ENCODE results near the gene SOCS6. TPM values are rescaled to one million over a fixed set of nuclear protein-coding genes. Genes with fewer than 3 reads are reported as not detected.

Gene SOCS6
- polyA plus RNA-seq, 2 of the 4 experiments (the other 2 are of a cell fraction): 31.2 to 88.2 TPM

DNA sequence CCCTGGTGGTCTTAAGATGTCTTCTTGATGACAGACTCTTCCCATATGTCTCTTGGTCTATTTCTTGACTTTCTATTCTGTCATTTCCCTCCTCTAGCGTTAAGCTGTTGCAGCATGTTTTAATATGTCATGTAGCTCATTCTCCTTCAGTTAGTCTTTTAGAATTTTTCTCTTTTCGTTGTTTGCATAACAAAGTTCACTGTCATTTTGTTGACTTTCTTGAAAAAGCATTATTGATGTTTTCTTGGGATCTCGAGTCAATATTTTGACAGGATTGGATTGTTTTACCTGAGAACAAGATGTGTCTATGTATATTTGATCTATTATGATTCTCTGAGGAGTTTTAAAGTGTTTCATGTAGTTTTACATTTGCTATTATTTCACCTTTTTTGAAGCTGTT, 24.8 kb downstream of the SOCS6 start:
- Histone ChIP-seq H3K4me3 (no peak overlapping the region), H3K9me3 (peaks cover 7% of the 10 kb centered on the region; the same call in 2 of the 3 replicates), H3K4me1 (peaks cover 74% of the 10 kb centered on the region), H3K4me2 (peak overlapping the region; percentile 86), H3K27ac (peak overlapping the region in 1 of 2 experiments; percentile 61; a peak in 2 of 6 replicates)
- ChIA-PET POLR2A (no interaction called here), CTCF (interaction anchor here (1.0 kb wide), 1 partner anchor 120 kb away, joined by 3 read pairs; no protein-coding TSS in a partner anchor)
- ATAC-seq: no peak
- DNase-seq (ENCODE audit: low read depth in 1 of 2, low spot score in 1 of 2): no peak
- FAIRE-seq: no peak
- no peak for TF ChIP-seq POLR2A (IDR thresholded peaks at IDR 0.05; ENCODE audit: low read length)
- TF ChIP-seq KDM5A (IDR thresholded peaks at IDR 0.05): no peak
- no peak for TF ChIP-seq NFE2L2 (conservative IDR thresholded peaks at IDR 0.05; ENCODE audit: low read length)
- TF ChIP-seq PHF8 (IDR thresholded peaks at IDR 0.05; ENCODE audit: borderline replicate concordance, low read depth): no peak
- TF ChIP-seq, protein P1, sequence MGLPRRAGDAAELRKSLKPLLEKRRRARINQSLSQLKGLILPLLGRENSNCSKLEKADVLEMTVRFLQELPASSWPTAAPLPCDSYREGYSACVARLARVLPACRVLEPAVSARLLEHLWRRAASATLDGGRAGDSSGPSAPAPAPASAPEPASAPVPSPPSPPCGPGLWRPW (IDR thresholded peaks at IDR 0.05): no peak
- TF ChIP-seq MAZ (IDR thresholded peaks at IDR 0.05; ENCODE audit: borderline replicate concordance, low read depth, low read length): no peak
- TF ChIP-seq, protein P2, sequence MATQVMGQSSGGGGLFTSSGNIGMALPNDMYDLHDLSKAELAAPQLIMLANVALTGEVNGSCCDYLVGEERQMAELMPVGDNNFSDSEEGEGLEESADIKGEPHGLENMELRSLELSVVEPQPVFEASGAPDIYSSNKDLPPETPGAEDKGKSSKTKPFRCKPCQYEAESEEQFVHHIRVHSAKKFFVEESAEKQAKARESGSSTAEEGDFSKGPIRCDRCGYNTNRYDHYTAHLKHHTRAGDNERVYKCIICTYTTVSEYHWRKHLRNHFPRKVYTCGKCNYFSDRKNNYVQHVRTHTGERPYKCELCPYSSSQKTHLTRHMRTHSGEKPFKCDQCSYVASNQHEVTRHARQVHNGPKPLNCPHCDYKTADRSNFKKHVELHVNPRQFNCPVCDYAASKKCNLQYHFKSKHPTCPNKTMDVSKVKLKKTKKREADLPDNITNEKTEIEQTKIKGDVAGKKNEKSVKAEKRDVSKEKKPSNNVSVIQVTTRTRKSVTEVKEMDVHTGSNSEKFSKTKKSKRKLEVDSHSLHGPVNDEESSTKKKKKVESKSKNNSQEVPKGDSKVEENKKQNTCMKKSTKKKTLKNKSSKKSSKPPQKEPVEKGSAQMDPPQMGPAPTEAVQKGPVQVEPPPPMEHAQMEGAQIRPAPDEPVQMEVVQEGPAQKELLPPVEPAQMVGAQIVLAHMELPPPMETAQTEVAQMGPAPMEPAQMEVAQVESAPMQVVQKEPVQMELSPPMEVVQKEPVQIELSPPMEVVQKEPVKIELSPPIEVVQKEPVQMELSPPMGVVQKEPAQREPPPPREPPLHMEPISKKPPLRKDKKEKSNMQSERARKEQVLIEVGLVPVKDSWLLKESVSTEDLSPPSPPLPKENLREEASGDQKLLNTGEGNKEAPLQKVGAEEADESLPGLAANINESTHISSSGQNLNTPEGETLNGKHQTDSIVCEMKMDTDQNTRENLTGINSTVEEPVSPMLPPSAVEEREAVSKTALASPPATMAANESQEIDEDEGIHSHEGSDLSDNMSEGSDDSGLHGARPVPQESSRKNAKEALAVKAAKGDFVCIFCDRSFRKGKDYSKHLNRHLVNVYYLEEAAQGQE (IDR thresholded peaks at IDR 0.05): no peak
- no peak for TF ChIP-seq RAD21 (conservative IDR thresholded peaks at IDR 0.05 in 1 of 2, IDR thresholded peaks at IDR 0.05 in 1 of 2)
- no peak for TF ChIP-seq JUNB (IDR thresholded peaks at IDR 0.05)
- TF ChIP-seq CBX8 (IDR thresholded peaks at IDR 0.05): no peak
- TF ChIP-seq HEYL (CRISPR knock-in tag; IDR thresholded peaks at IDR 0.05): no peak
- no peak for TF ChIP-seq CHD4 (IDR thresholded peaks at IDR 0.05; ENCODE audit: borderline replicate concordance)
- no peak for TF ChIP-seq CBX2 (IDR thresholded peaks at IDR 0.05; ENCODE audit: borderline replicate concordance, low read depth)
- TF ChIP-seq ZSCAN20 (CRISPR knock-in tag; IDR thresholded peaks at IDR 0.05): no peak
- no peak for TF ChIP-seq HOXA7 (CRISPR knock-in tag; IDR thresholded peaks at IDR 0.05)
- TF ChIP-seq SMC3 (IDR thresholded peaks at IDR 0.05): no peak
- no peak for TF ChIP-seq KDM1A (IDR thresholded peaks at IDR 0.05; ENCODE audit: low read depth)
- WGBS (ENCODE audit: missing lambda C conversion rate): 37% methylated on average over 3 of the region's 3 CpGs

GRCh38 chr18:70314151-70314782, 25.4 kb downstream of the SOCS6 start:
- ChIA-PET POLR2A (no interaction called here), CTCF (interaction anchor here (1.0 to 1.4 kb wide), 6 partner anchors 17 to 136 kb away, joined by 3 to 4 read pairs (median 3); no protein-coding TSS in a partner anchor)
- no peak for FAIRE-seq
- peak overlapping the region; percentile 86; the same call in 1 of the 3 replicates for H3K4me2 ChIP-seq
- no peak for TF ChIP-seq HOXA7 (CRISPR knock-in tag; IDR thresholded peaks at IDR 0.05)
- TF ChIP-seq MYC (IDR thresholded peaks at IDR 0.05; ENCODE audit: borderline replicate concordance, low read length): no peak
- no peak for TF ChIP-seq POLR2A (IDR thresholded peaks at IDR 0.05; ENCODE audit: low read length)
- no peak for TF ChIP-seq NR3C1 (IDR thresholded peaks at IDR 0.05)
- no peak for TF ChIP-seq TP53 (CRISPR knock-in tag; IDR thresholded peaks at IDR 0.05)
- TF ChIP-seq FOSL2 (IDR thresholded peaks at IDR 0.05): no peak
- no peak for TF ChIP-seq FOSL2 (CRISPR knock-in tag; IDR thresholded peaks at IDR 0.05)
- TF ChIP-seq MAX (IDR thresholded peaks at IDR 0.05): no peak
- TF ChIP-seq CTCF (IDR thresholded peaks at IDR 0.05): no peak
- TF ChIP-seq, protein P3, sequence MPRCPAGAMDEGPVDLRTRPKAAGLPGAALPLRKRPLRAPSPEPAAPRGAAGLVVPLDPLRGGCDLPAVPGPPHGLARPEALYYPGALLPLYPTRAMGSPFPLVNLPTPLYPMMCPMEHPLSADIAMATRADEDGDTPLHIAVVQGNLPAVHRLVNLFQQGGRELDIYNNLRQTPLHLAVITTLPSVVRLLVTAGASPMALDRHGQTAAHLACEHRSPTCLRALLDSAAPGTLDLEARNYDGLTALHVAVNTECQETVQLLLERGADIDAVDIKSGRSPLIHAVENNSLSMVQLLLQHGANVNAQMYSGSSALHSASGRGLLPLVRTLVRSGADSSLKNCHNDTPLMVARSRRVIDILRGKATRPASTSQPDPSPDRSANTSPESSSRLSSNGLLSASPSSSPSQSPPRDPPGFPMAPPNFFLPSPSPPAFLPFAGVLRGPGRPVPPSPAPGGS (IDR thresholded peaks at IDR 0.05): no peak
- no peak for TF ChIP-seq POLR2AphosphoS2 (conservative IDR thresholded peaks at IDR 0.05; ENCODE audit: low read length)
- TF ChIP-seq HOXB5 (CRISPR knock-in tag; IDR thresholded peaks at IDR 0.05): no peak
- no peak for TF ChIP-seq JUNB (IDR thresholded peaks at IDR 0.05)
- TF ChIP-seq PBX3 (IDR thresholded peaks at IDR 0.05): no peak
- no peak for TF ChIP-seq CBX2 (IDR thresholded peaks at IDR 0.05; ENCODE audit: borderline replicate concordance, low read depth)
- TF ChIP-seq KDM1A (IDR thresholded peaks at IDR 0.05; ENCODE audit: low read depth): no peak
- TF ChIP-seq ESRRA (IDR thresholded peaks at IDR 0.05; ENCODE audit: borderline replicate concordance, low read length): no peak
- TF ChIP-seq HEYL (CRISPR knock-in tag; IDR thresholded peaks at IDR 0.05): no peak
- no peak for TF ChIP-seq EHF (CRISPR knock-in tag; IDR thresholded peaks at IDR 0.05)
- H3K4me1 ChIP-seq: peaks cover 80% of the 10 kb centered on the region
- 0 out of 3 replicates have a peak, but pooled peaks cover under 1% of the 10 kb centered on the region for H3K9me3 ChIP-seq
- DNase-seq (ENCODE audit: low read depth in 1 of 2, low spot score in 1 of 2): no peak
- no peak for ATAC-seq
- H3K4me3 ChIP-seq: no peak overlapping the region
- peak overlapping the region in 1 of 2 experiments; percentile 61; a peak in 2 of 6 replicates for H3K27ac ChIP-seq
- WGBS (ENCODE audit: missing lambda C conversion rate): 82% methylated on average over 6 of the region's 6 CpGs

Measured in A549 (cell line).